ENCODE measurements around the gene EHD4. TPM values are rescaled to one million over a fixed set of nuclear protein-coding genes. Genes with fewer than 3 reads are reported as not detected.

Gene EHD4
- total RNA-seq, 1 donor from 2014 or later = 19.8 TPM

- DNase-seq = no peak
Observed at GRCh38 chr15:41855261-41855961, 116.9 kb downstream of the EHD4 start.

- no peak for DNase-seq
Observed at GRCh38 chr15:41854443-41854842, 117.9 kb downstream of the EHD4 start.

- no peak for DNase-seq
Observed at GRCh38 chr15:41853831-41854230, 118.5 kb downstream of the EHD4 start.

GRCh38 chr15:41852736-41853590, 119.4 kb downstream of the EHD4 start:
- DNase-seq = no peak

GRCh38 chr15:41851755-41852370, 120.5 kb downstream of the EHD4 start:
- no peak for DNase-seq

GRCh38 chr15:41851167-41851523, 121.2 kb downstream of the EHD4 start:
- DNase-seq = no peak

GRCh38 chr15:41850482-41851166, 121.7 kb downstream of the EHD4 start:
- DNase-seq = no peak

GRCh38 chr15:41849861-41850260, 122.5 kb downstream of the EHD4 start:
- no peak for DNase-seq

GRCh38 chr15:41849204-41849603, 123.2 kb downstream of the EHD4 start:
- no peak for DNase-seq

- no peak for DNase-seq
Observed at GRCh38 chr15:41848631-41849030, 123.7 kb downstream of the EHD4 start.

GRCh38 chr15:41847981-41848380, 124.4 kb downstream of the EHD4 start:
- DNase-seq = no peak

- DNase-seq = no peak
Observed at GRCh38 chr15:41847206-41847605, 125.2 kb downstream of the EHD4 start.

Small RNAs within 50 kb of the gene (small RNA-seq; reads per million reads assigned to genes)
- gene MIR4310 (ENCODE audit: low replicate concordance) (not detected), gene RNA5SP393 (ENCODE audit: low replicate concordance) (not detected)

Other genes starting within 250 kb of the EHD4 start
- gene MAPKBP1, start 198.1 kb downstream of the EHD4 start, total RNA-seq = 22.6 TPM
- 5.0 TPM for gene JMJD7, start 144.5 kb downstream of the EHD4 start, total RNA-seq
- 16.5 TPM for gene PLA2G4B, start 133.7 kb downstream of the EHD4 start, total RNA-seq
- 1.7 TPM for gene SPTBN5, start 78.5 kb downstream of the EHD4 start, total RNA-seq
- gene PLA2G4E, start 48.5 kb upstream of the EHD4 start, total RNA-seq = 33.8 TPM
- gene PLA2G4D, start 122.0 kb upstream of the EHD4 start, total RNA-seq = 4.8 TPM
- 6.8 TPM for gene PLA2G4F, start 184.1 kb upstream of the EHD4 start, total RNA-seq
- gene VPS39, start 235.7 kb upstream of the EHD4 start, total RNA-seq = 44.2 TPM